MCF 10A (cell line): Measurements from ENCODE around the gene CD93. TPM values are rescaled to one million over a fixed set of nuclear protein-coding genes. Genes with fewer than 3 reads are reported as not detected.

Source experiments
- BruUV-seq: library from RNA; stranded (reverse); fragments of 400-500 nt; replicated peaks from 2 replicates; lab custom pipeline; 2021; lab: Mats Ljungman, UMichigan
- CTCF ChIA-PET: fragments of 300-600 bp; sonication (Branson Sonifier 250); formaldehyde crosslinking; extraction: SDS; loops from one replicate; lab custom pipeline; 2021; ENCODE audit warnings: antibody characterized with exemption, inconsistent platforms; lab: Yijun Ruan, JAX
- POLR2A ChIA-PET: fragments of 300-600, 350-650 bp; sonication (Branson Sonifier 250); formaldehyde crosslinking; extraction: SDS; loops from one replicate; lab custom pipeline; 2020; ENCODE audit warnings: antibody characterized with exemption, inconsistent platforms; lab: Yijun Ruan, JAX
- DNase-seq: peaks from one replicate; pipeline ENCODE4 v3.0.0-alpha.2; 2018; ENCODE audit not compliant: unreplicated experiment
- H3K27ac Mint-ChIP-seq: one replicate; pipeline ENCODE4 v1.8.0; 2022; ENCODE audit warnings: mild to moderate bottlenecking, low read depth, mixed read lengths; ENCODE audit not compliant: unreplicated experiment
- H3K27me3 Mint-ChIP-seq: one replicate; pipeline ENCODE4 v1.8.0; 2022; ENCODE audit warnings: mixed read lengths; ENCODE audit not compliant: insufficient read depth, unreplicated experiment
- H3K36me3 Mint-ChIP-seq: one replicate; pipeline ENCODE4 v1.8.0; 2022; ENCODE audit warnings: mild to moderate bottlenecking, moderate library complexity, mixed read lengths; ENCODE audit not compliant: insufficient read depth, unreplicated experiment
- H3K4me1 Mint-ChIP-seq: one replicate; pipeline ENCODE4 v1.8.0; 2022; ENCODE audit warnings: mixed read lengths; ENCODE audit not compliant: insufficient read depth, unreplicated experiment
- H3K4me3 Mint-ChIP-seq: one replicate; pipeline ENCODE4 v1.8.0; 2022; ENCODE audit warnings: mild to moderate bottlenecking, moderate library complexity, mixed read lengths; ENCODE audit not compliant: unreplicated experiment
- H3K9me3 Mint-ChIP-seq: one replicate; pipeline ENCODE4 v1.8.0; 2022; ENCODE audit warnings: mixed read lengths; ENCODE audit not compliant: unreplicated experiment
- intact Hi-C: fragments of 100-400 bp; cut with micrococcal nuclease; formaldehyde crosslinking; loops from 2 replicates; pipeline ENCODE4 v1.14.1; 2022
- total RNA-seq: library from RNA; stranded (reverse); gene quantifications from 2 replicates; pipeline ENCODE4 v1.2.3, GENCODE V29; 2022
- TF ChIP-seq, protein P1 (sequence below): fragments of 200-600 bp; IDR thresholded peaks from one replicate; pipeline ENCODE4 v1.8.0; 2022; ENCODE audit warnings: antibody characterized with exemption, mild to moderate bottlenecking; ENCODE audit not compliant: unreplicated experiment

CD93 gene
- total RNA-seq, 1 experiment from 2014 or later = not detected

DNA sequence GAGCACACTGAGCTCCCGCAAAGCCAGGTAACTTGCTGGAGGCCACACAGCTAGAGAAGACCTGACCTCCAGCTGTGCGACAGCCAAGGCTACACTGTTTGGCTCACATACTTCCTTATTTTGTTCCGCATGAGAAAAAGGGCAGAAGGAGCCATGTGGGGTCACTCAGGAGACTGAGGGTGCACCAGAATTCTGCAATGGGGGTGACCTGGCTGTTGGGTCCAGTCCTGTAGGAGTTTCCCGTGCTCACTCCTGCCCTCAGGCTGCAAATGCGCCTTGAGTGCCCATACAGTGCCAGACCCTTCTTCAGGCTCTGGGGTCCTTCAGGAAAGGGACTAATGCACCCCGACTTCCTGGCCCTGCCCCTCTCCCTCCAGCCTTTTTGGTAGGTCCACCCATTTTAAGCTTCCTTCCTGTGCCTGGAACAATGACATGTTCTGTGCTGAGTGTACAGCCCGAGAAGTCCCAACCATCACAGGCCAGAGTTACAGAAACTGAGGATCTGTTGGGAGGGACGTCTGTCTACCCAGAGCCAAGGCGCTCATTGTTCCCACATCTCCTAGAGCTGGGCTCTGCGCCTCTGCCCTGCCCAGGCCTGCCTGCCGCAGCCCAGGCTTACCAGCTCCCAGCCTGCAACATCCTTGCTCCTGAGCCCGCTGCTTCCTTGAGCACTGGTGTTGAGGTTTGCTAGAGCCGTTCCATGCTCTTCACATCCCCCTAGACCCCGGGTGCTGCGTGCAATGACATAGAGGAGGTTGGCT, 33.5 kb upstream of the CD93 start:
- intact Hi-C loops = no loop called here
- no peaks in the 10 kb centered on the region for H3K36me3 Mint-ChIP-seq
- ChIA-PET CTCF (interaction anchor here (0.6 to 1.1 kb wide), 5 partner anchors 14 to 397 kb away, joined by 3 to 7 read pairs (median 3); no protein-coding TSS in a partner anchor), POLR2A (interaction anchor here (0.6 to 2.6 kb wide), 3 partner anchors 16 to 64 kb away, joined by 3 to 9 read pairs (median 3); no protein-coding TSS in a partner anchor)
- H3K4me3 Mint-ChIP-seq = no peak overlapping the region
- H3K9me3 Mint-ChIP-seq = no peaks in the 10 kb centered on the region
- TF ChIP-seq, protein P1, sequence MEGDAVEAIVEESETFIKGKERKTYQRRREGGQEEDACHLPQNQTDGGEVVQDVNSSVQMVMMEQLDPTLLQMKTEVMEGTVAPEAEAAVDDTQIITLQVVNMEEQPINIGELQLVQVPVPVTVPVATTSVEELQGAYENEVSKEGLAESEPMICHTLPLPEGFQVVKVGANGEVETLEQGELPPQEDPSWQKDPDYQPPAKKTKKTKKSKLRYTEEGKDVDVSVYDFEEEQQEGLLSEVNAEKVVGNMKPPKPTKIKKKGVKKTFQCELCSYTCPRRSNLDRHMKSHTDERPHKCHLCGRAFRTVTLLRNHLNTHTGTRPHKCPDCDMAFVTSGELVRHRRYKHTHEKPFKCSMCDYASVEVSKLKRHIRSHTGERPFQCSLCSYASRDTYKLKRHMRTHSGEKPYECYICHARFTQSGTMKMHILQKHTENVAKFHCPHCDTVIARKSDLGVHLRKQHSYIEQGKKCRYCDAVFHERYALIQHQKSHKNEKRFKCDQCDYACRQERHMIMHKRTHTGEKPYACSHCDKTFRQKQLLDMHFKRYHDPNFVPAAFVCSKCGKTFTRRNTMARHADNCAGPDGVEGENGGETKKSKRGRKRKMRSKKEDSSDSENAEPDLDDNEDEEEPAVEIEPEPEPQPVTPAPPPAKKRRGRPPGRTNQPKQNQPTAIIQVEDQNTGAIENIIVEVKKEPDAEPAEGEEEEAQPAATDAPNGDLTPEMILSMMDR = no peak
- peaks cover 13% of the 10 kb centered on the region for H3K4me1 Mint-ChIP-seq
- no TSS peak for BruUV-seq
- H3K27ac Mint-ChIP-seq = no peak overlapping the region
- no peaks in the 10 kb centered on the region for H3K27me3 Mint-ChIP-seq
- DNase-seq = no peak

GRCh38 chr20:23118766-23119165, 32.6 kb upstream of the CD93 start:
- no peaks in the 10 kb centered on the region for H3K36me3 Mint-ChIP-seq
- intact Hi-C loops = no loop called here
- TF ChIP-seq, protein P1 = no peak
- H3K27ac Mint-ChIP-seq = no peak overlapping the region
- no peak for DNase-seq
- H3K4me3 Mint-ChIP-seq = no peak overlapping the region
- ChIA-PET POLR2A (interaction anchor here (1.4 to 2.6 kb wide), 2 partner anchors 17 to 39 kb away, joined by 3 to 9 read pairs; no protein-coding TSS in a partner anchor), CTCF (interaction anchor here (0.7 to 1.1 kb wide), 4 partner anchors 15 to 224 kb away, joined by 3 to 7 read pairs (median 3); no protein-coding TSS in a partner anchor)
- BruUV-seq = no TSS peak
- H3K27me3 Mint-ChIP-seq = no peaks in the 10 kb centered on the region
- H3K4me1 Mint-ChIP-seq = peaks cover 13% of the 10 kb centered on the region
- H3K9me3 Mint-ChIP-seq = no peaks in the 10 kb centered on the region

DNA sequence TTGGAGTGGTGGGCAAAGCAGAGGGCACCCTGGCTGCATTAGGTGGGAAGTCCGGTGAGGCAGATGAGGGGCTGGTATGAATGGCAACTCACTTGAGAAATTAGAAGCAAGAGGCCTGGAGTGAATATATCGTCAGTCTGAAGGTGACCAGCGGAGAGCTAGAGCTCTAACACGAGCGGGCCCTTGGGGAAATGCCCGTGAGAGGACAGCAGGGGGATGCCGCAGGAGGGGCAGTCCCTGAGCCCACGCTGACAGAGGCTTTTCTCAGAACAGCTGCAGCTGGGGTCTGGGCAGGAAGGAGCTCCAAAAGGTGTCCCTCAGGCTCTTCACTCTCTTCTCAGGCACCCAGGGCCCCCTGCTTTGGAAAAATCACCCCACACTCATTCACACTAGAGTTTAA, 32.0 kb upstream of the CD93 start:
- intact Hi-C loops = no loop called here
- TF ChIP-seq, protein P1 = no peak
- H3K27ac Mint-ChIP-seq = no peak overlapping the region
- DNase-seq = no peak
- no peaks in the 10 kb centered on the region for H3K9me3 Mint-ChIP-seq
- H3K36me3 Mint-ChIP-seq = no peaks in the 10 kb centered on the region
- no TSS peak for BruUV-seq
- POLR2A ChIA-PET = interaction anchor here (1.4 to 2.6 kb wide), 2 partner anchors 18 to 40 kb away, joined by 3 to 9 read pairs; no protein-coding TSS in a partner anchor
- CTCF ChIA-PET = interaction anchor here (0.7 to 1.1 kb wide), 4 partner anchors 15 to 224 kb away, joined by 3 to 7 read pairs (median 3); no protein-coding TSS in a partner anchor
- H3K4me3 Mint-ChIP-seq = no peak overlapping the region
- no peaks in the 10 kb centered on the region for H3K27me3 Mint-ChIP-seq
- H3K4me1 Mint-ChIP-seq = peaks cover 13% of the 10 kb centered on the region

GRCh38 chr20:23117738-23118137, 31.6 kb upstream of the CD93 start:
- no TSS peak for BruUV-seq
- peaks cover 13% of the 10 kb centered on the region for H3K4me1 Mint-ChIP-seq
- TF ChIP-seq, protein P1 = no peak
- no peaks in the 10 kb centered on the region for H3K36me3 Mint-ChIP-seq
- intact Hi-C loops = no loop called here
- no peaks in the 10 kb centered on the region for H3K9me3 Mint-ChIP-seq
- H3K27ac Mint-ChIP-seq = no peak overlapping the region
- CTCF ChIA-PET = interaction anchor here (0.7 kb wide), 1 partner anchor 231 kb away, joined by 3 read pairs; no protein-coding TSS in a partner anchor
- no peak overlapping the region for H3K4me3 Mint-ChIP-seq
- no peaks in the 10 kb centered on the region for H3K27me3 Mint-ChIP-seq
- POLR2A ChIA-PET = interaction anchor here (2.6 kb wide), 1 partner anchor 18 kb away, joined by 9 read pairs; no protein-coding TSS in a partner anchor
- DNase-seq = no peak
